Upper lobe of right lung (tissue), 1 donor: ENCODE data around the gene DAP. TPM values are rescaled to one million over a fixed set of nuclear protein-coding genes. Genes with fewer than 3 reads are reported as not detected.

Experiments used
- ATAC-seq: fragments of 200-7000 bp; cut with Tn5 transposase; one replicate; pipeline ENCODE4 v1.9.1; 2020; ENCODE audit warnings: mild to moderate bottlenecking, moderate library complexity
- DNase-seq: peaks from one replicate; pipeline ENCODE4 v3.0.0-alpha.2; 2020
- H3K27ac ChIP-seq: fragments of 200-600 bp; one replicate; pipeline ENCODE4 v1.8.0; 2022
- H3K27me3 ChIP-seq: fragments of 200-600 bp; one replicate; pipeline ENCODE4 v1.8.0; 2022; ENCODE audit warnings: mild to moderate bottlenecking
- H3K36me3 ChIP-seq: fragments of 200-600 bp; one replicate; pipeline ENCODE4 v1.8.0; 2022
- H3K4me1 ChIP-seq: fragments of 200-600 bp; one replicate; pipeline ENCODE4 v1.8.0; 2022
- H3K4me3 ChIP-seq: fragments of 200-600 bp; one replicate; pipeline ENCODE4 v1.8.0; 2022; ENCODE audit warnings: mild to moderate bottlenecking
- H3K9me3 ChIP-seq: fragments of 200-600 bp; one replicate; pipeline ENCODE4 v1.8.0; 2022
- CTCF ChIP-seq: fragments of 200-600 bp; IDR thresholded peaks from one replicate; pipeline ENCODE4 v1.8.0; 2022; ENCODE audit warnings: antibody characterized with exemption
- intact Hi-C: fragments of 100-400 bp; cut with DNase I; formaldehyde crosslinking; loops from one replicate; pipeline ENCODE4 v1.11.0; 2022
- long read RNA-seq: library from polyadenylated mRNA; unstranded; transcript quantifications from one replicate; pipeline ENCODE4 v2.0.0, GENCODE V29; 2021
- total RNA-seq: library from RNA; stranded (reverse); fragmentation: NEBNext Ultra II Directional; extraction: Animal tissue kit (Norgen Biotek cat#: 25700); gene quantifications from one replicate; pipeline ENCODE4 v1.2.1, GENCODE V29; 2021
- donor health status: DM: no; HTN: yes; CAD: no; lungs with severe emphysema.

DAP gene
- total RNA-seq = 105 TPM
- long read RNA-seq, transcript DAP-201 (4 exons, 2,339 nt) = major isoform, 303 of 335 reads
- long read RNA-seq, partial matches to known transcripts = 24 of 335 reads
- long read RNA-seq, other reads (novel, unspliced or antisense) = 7 of 335 reads

- ATAC-seq (peak; percentile 93), DNase-seq (peak; percentile 93)
- Histone ChIP-seq H3K27ac (peak within 1 kb of the TSS; percentile 94), H3K27me3 (no peaks in the 10 kb centered on the region), H3K4me3 (peak within 1 kb of the TSS; percentile 80), H3K36me3 (no peaks in the 10 kb centered on the region), H3K9me3 (no peaks in the 10 kb centered on the region), H3K4me1 (peaks cover 38% of the 10 kb centered on the region)
- TF ChIP-seq CTCF = no peak
- intact Hi-C loops = no loop called here
Measured at GRCh38 chr5:10761185-10761932, at the start of gene DAP. DAP (minus strand) TSS chr5:10761234; CDS start chr5:10761068, 166 bp downstream.

- DNase-seq = no peak
- no peak for ATAC-seq
Measured at GRCh38 chr5:10808347-10809226, 47.6 kb upstream of the DAP start.

GRCh38 chr5:10801931-10802666 lies 41.1 kb upstream of the DAP start:
- ATAC-seq = no peak
- Histone ChIP-seq H3K4me3 (no peak overlapping the region), H3K36me3 (no peaks in the 10 kb centered on the region), H3K27me3 (no peaks in the 10 kb centered on the region), H3K27ac (no peak overlapping the region), H3K9me3 (peaks cover 3% of the 10 kb centered on the region), H3K4me1 (no peaks in the 10 kb centered on the region)
- DNase-seq = no peak
- intact Hi-C loops = no loop called here
- peak; percentile 8 for TF ChIP-seq CTCF

More at GRCh38 chr5:10808347-10809226, 47.6 kb upstream of the DAP start:
- Histone ChIP-seq H3K27me3 (no peaks in the 10 kb centered on the region), H3K36me3 (no peaks in the 10 kb centered on the region), H3K27ac (no peak overlapping the region), H3K4me1 (no peaks in the 10 kb centered on the region), H3K9me3 (peaks cover 3% of the 10 kb centered on the region), H3K4me3 (no peak overlapping the region)
- no peak for TF ChIP-seq CTCF
- intact Hi-C loops = no loop called here

- Histone ChIP-seq H3K27me3 (no peaks in the 10 kb centered on the region), H3K4me3 (no peak overlapping the region), H3K36me3 (no peaks in the 10 kb centered on the region), H3K27ac (no peak overlapping the region), H3K9me3 (peaks cover 3% of the 10 kb centered on the region), H3K4me1 (no peaks in the 10 kb centered on the region)
- DNase-seq (no peak), ATAC-seq (no peak)
- intact Hi-C loops = no loop called here
- no peak for TF ChIP-seq CTCF
Measured at GRCh38 chr5:10800852-10801251, 39.8 kb upstream of the DAP start.

- no peak for ATAC-seq
- intact Hi-C loops = no loop called here
- no peaks in the 10 kb centered on the region for H3K4me1 ChIP-seq
Measured at GRCh38 chr5:10797261-10797660, 36.2 kb upstream of the DAP start.

More at GRCh38 chr5:10797261-10797660, 36.2 kb upstream of the DAP start:
- no peak overlapping the region for H3K4me3 ChIP-seq
- no peak for DNase-seq
- no peaks in the 10 kb centered on the region for H3K27me3 ChIP-seq
- H3K27ac ChIP-seq = no peak overlapping the region
- no peak for TF ChIP-seq CTCF
- no peaks in the 10 kb centered on the region for H3K9me3 ChIP-seq
- no peaks in the 10 kb centered on the region for H3K36me3 ChIP-seq
